ENCODE data around the gene FAM227A.
"Not testable (repeated sequence)": the region's sequence is repeated elsewhere in the genome, so short reads cannot be mapped to it uniquely, and the experiment has no call there.

The FAM227A gene

GRCh38 chr22:38611559-38611958, 44.6 kb downstream of the FAM227A start:
- no peak for DNase-seq (ENCODE audit: low spot score)

- DNase-seq (ENCODE audit: low spot score): no peak
Measured at GRCh38 chr22:38610234-38610633, 46.0 kb downstream of the FAM227A start.

GRCh38 chr22:38608992-38609750, 47.0 kb downstream of the FAM227A start:
- DNase-seq (ENCODE audit: low spot score): no peak

GRCh38 chr22:38607680-38608079, 48.5 kb downstream of the FAM227A start:
- no peak for DNase-seq (ENCODE audit: low spot score)

GRCh38 chr22:38602166-38602565, 54.0 kb downstream of the FAM227A start:
- no peak for DNase-seq (ENCODE audit: low spot score)

GRCh38 chr22:38601221-38601764, 54.9 kb downstream of the FAM227A start:
- no peak for DNase-seq (ENCODE audit: low spot score)

GRCh38 chr22:38599466-38599865, 56.7 kb downstream of the FAM227A start:
- DNase-seq (ENCODE audit: low spot score): no peak

- not testable (repeated sequence) for DNase-seq (ENCODE audit: low spot score)
Measured at GRCh38 chr22:38582923-38583322, 73.3 kb downstream of the FAM227A start.

GRCh38 chr22:38578505-38578904, 77.7 kb downstream of the FAM227A start:
- no peak for DNase-seq (ENCODE audit: low spot score)

GRCh38 chr22:38572065-38572464, 84.1 kb downstream of the FAM227A start:
- peak; percentile 58 for DNase-seq (ENCODE audit: low spot score)

- DNase-seq (ENCODE audit: low spot score): peak; percentile 13
Measured at GRCh38 chr22:38570779-38571364, 85.3 kb downstream of the FAM227A start.

- DNase-seq (ENCODE audit: low spot score): peak; percentile 93
Measured at GRCh38 chr22:38569972-38570778, 86.0 kb downstream of the FAM227A start, which contains the start of gene DMC1. DMC1 (minus strand) TSS chr22:38570183; CDS start chr22:38568256, 1,927 bp downstream.

- no peak for DNase-seq (ENCODE audit: low spot score)
Measured at GRCh38 chr22:38569181-38569971, 86.8 kb downstream of the FAM227A start.

GRCh38 chr22:38567531-38568285, 88.5 kb downstream of the FAM227A start:
- no peak for DNase-seq (ENCODE audit: low spot score)

GRCh38 chr22:38566726-38567504, 89.3 kb downstream of the FAM227A start:
- DNase-seq (ENCODE audit: low spot score): no peak

- DNase-seq (ENCODE audit: low spot score): no peak
Measured at GRCh38 chr22:38565441-38565840, 90.8 kb downstream of the FAM227A start.

- no peak for DNase-seq (ENCODE audit: low spot score)
Measured at GRCh38 chr22:38564669-38565068, 91.5 kb downstream of the FAM227A start.

GRCh38 chr22:38554281-38554680, 101.9 kb downstream of the FAM227A start:
- DNase-seq (ENCODE audit: low spot score): no peak

- no peak for DNase-seq (ENCODE audit: low spot score)
Measured at GRCh38 chr22:38549101-38549894, 106.9 kb downstream of the FAM227A start.

All from LoVo (cell line).